GM12878 (cell line): ENCODE results near the gene C3orf20.

Experiments used
- BHLHE40 ChIP-seq, 2 experiments: fragments of 450-650 bp in 1 of 2; IDR thresholded peaks; 2 replicates each; pipeline ENCODE4 v1.6.1; 2011 to 2017; ENCODE audit warnings: low read depth in 2 of 2, borderline replicate concordance in 1 of 2, improper control_type of control experiment in 1 of 2, low read length in 1 of 2, mild to moderate bottlenecking in 1 of 2
- CTCF ChIP-seq, 3 experiments: IDR thresholded peaks in 2 of 3; conservative IDR thresholded peaks in 1 of 3; 2 replicates each; pipeline ENCODE4 v1.5.1; 2011; ENCODE audit warnings: low read depth in 3 of 3, low read length in 3 of 3, mild to moderate bottlenecking in 3 of 3, control low read depth in 2 of 3, moderate library complexity in 2 of 3, inconsistent platforms in 1 of 3, mixed read lengths in 1 of 3; ENCODE audit not compliant: control insufficient read depth in 2 of 3, insufficient read depth in 1 of 3; ENCODE audit errors: extremely low read depth in 1 of 3
- DPF2 ChIP-seq: fragments of 450-650 bp; IDR thresholded peaks from 2 replicates; pipeline ENCODE4 v1.6.1; 2017; ENCODE audit warnings: mild to moderate bottlenecking
- GABPA ChIP-seq: IDR thresholded peaks from 2 replicates; pipeline ENCODE4 v1.6.1; 2014; ENCODE audit warnings: antibody characterized with exemption, low read depth, mild to moderate bottlenecking, inconsistent platforms
- JUND ChIP-seq: IDR thresholded peaks from 2 replicates; pipeline ENCODE4 v1.6.1; 2012; ENCODE audit warnings: low read depth, mild to moderate bottlenecking, low read length, improper control_type of control experiment, moderate library complexity
- PRDM15 ChIP-seq: fragments of 450-650 bp; formaldehyde crosslinking; IDR thresholded peaks from 2 replicates; pipeline ENCODE4 v1.4.0; 2020; ENCODE audit warnings: mild to moderate bottlenecking, moderate library complexity
- SIN3A ChIP-seq: IDR thresholded peaks from 2 replicates; pipeline ENCODE4 v1.6.1; 2012; ENCODE audit warnings: low read depth, low read length, improper control_type of control experiment
- TCF3 ChIP-seq: IDR thresholded peaks from 2 replicates; pipeline ENCODE4 v1.6.1; 2012; ENCODE audit warnings: low read depth, mild to moderate bottlenecking, low read length, borderline replicate concordance; ENCODE audit not compliant: insufficient read depth
- ZNF24 ChIP-seq: fragments of 450-650 bp; IDR thresholded peaks from 2 replicates; pipeline ENCODE4 v1.6.1; 2017; ENCODE audit warnings: antibody characterized with exemption, mild to moderate bottlenecking
- ZNF274 ChIP-seq: IDR thresholded peaks from one replicate; pipeline ENCODE4 v1.8.0; 2011; ENCODE audit not compliant: insufficient read length, insufficient read depth

GRCh38 chr3:14820156-14820555, 145.2 kb downstream of the C3orf20 start:
- no peak for TF ChIP-seq BHLHE40 (IDR thresholded peaks at IDR 0.05; ENCODE audit: borderline replicate concordance in 1 of 2, low read depth in 2 of 2, low read length in 1 of 2)
- TF ChIP-seq JUND: no peak
- no peak for TF ChIP-seq SIN3A
- no peak for TF ChIP-seq PRDM15 (CRISPR knock-in tag)
- no peak for TF ChIP-seq GABPA
- no peak for TF ChIP-seq TCF3
- TF ChIP-seq CTCF (IDR thresholded peaks at IDR 0.05 in 2 of 3, conservative IDR thresholded peaks at IDR 0.05 in 1 of 3; ENCODE audit: control insufficient read depth in 2 of 3, extremely low read depth in 1 of 3, insufficient read depth in 1 of 3, low read depth in 3 of 3, low read length in 3 of 3): no peak
- no peak for TF ChIP-seq ZNF24
- TF ChIP-seq DPF2: no peak
- no peak for TF ChIP-seq ZNF274
